ENCODE data around the gene KRT82. TPM values are rescaled to one million over a fixed set of nuclear protein-coding genes. Genes with fewer than 3 reads are reported as not detected.

The KRT82 gene
- total and polyA plus RNA-seq, 2 of the 8 experiments (the other 6 are each of a cell fraction or from before 2014, with no cell fraction given), result not detected

DNA sequence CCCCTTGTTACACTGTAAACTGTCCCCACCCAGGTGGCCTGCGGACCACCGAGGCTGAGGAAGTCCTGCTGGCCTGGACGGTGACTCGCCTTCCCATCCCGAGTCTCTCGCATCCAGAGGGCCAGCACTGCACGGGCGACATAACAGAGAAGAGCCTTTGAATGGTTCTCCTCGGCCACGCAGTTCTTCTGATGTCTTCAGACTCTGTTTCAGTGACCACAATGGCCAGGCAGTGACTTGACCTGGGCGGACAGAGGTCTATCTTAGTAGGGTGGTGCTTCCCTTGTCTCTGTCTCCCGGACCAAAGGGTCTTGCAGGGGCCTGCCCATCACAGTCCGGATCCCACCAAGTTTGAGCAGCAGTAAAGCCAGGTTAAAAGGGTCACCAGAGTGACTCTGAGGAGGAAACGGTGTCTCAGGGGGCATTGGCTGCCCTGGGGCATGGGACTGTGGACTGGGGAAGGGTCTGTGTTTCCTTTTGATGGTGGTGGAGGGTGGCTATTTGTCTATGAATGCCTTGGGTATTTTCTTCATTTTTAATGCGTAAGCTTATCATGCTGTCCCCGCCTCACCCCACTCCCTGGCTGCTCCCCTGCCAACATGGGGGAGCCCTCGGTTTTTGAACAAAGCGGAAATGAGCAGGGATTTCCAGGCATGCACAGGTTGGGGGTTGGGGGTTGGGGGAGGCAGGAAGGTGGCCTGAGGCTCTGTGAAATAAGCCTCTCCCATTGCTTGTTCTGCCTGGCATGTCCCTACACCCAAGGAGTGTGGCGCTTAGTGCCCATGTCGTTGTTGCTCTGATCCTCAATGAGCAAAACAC, 49.2 kb downstream of the KRT82 start:
- 91% methylated on average over 18 of the region's 20 CpGs; no CpG with 5 or more reads in 1 of the 2 experiments for WGBS, 2 experiments (ENCODE audit: extremely low coverage in 1 of 2, insufficient coverage in 1 of 2, insufficient read length in 1 of 2, insufficient replicate concordance in 2 of 2, low coverage in 1 of 2, low lambda C conversion rate in 2 of 2, missing lambda C conversion rate in 1 of 2)
- H3K27me3 ChIP-seq (replicated peaks in 1 of 4; ENCODE audit: control insufficient read depth in 3 of 4, extremely low read depth in 1 of 4, insufficient read depth in 3 of 4, low read length in 3 of 4), result no peaks in the 10 kb centered on the region
- no peak overlapping the region for H3K4ac ChIP-seq (replicated peaks; ENCODE audit: insufficient read length, low read depth, low read length)
- H4K8ac ChIP-seq (ENCODE audit: extremely low read depth, insufficient read depth, low read length), result no peak overlapping the region
- no peak overlapping the region for H3K56ac ChIP-seq (replicated peaks; ENCODE audit: insufficient read length, low read depth, low read length)
- no peaks in the 10 kb centered on the region for H3K23me2 ChIP-seq (ENCODE audit: low read depth, low read length)
- FAIRE-seq (no peak), DNase-seq (ENCODE audit: low read depth in 1 of 2, low spot score in 2 of 2) (no peak)
- H3K23ac ChIP-seq (ENCODE audit: insufficient read length), result no peak overlapping the region
- no peak overlapping the region for H2BK20ac ChIP-seq (ENCODE audit: low read length)
- no peaks in the 10 kb centered on the region for H3K79me1 ChIP-seq (ENCODE audit: low read depth, low read length)
- no peak overlapping the region for H2BK12ac ChIP-seq (ENCODE audit: low read depth, low read length)
- no peaks in the 10 kb centered on the region for H3K4me1 ChIP-seq (replicated peaks in 1 of 4; ENCODE audit: control insufficient read depth in 3 of 4, insufficient read depth in 4 of 4, low read length in 3 of 4)
- no peak overlapping the region for H4K91ac ChIP-seq (replicated peaks; ENCODE audit: insufficient read length, low read length)
- no peak overlapping the region for H2BK15ac ChIP-seq (ENCODE audit: low read length)
- H2BK5ac ChIP-seq (ENCODE audit: low read depth, low read length), result no peak overlapping the region
- H3K14ac ChIP-seq (ENCODE audit: insufficient read length), result no peak overlapping the region
- no peaks in the 10 kb centered on the region for H3K79me2 ChIP-seq (ENCODE audit: control insufficient read depth in 1 of 2, insufficient read depth in 2 of 2, low read length in 2 of 2)
- H3K18ac ChIP-seq (ENCODE audit: extremely low read depth, low read length), result no peak overlapping the region
- H3K9ac ChIP-seq (replicated peaks in 1 of 4; ENCODE audit: extremely low read depth in 1 of 4, low read depth in 3 of 4, low read length in 3 of 4), result no peak overlapping the region
- H2AFZ ChIP-seq (ENCODE audit: low read length), result no peak overlapping the region
- no peak overlapping the region for H3K27ac ChIP-seq (ENCODE audit: low read depth, low read length)
- H4K20me1 ChIP-seq (replicated peaks in 1 of 2; ENCODE audit: control insufficient read depth in 1 of 2, insufficient read depth in 2 of 2, low read length in 2 of 2), result no peaks in the 10 kb centered on the region
- H4K5ac ChIP-seq (ENCODE audit: insufficient read length, low read depth, low read length), result no peak overlapping the region
- H3K36me3 ChIP-seq (ENCODE audit: control insufficient read depth in 2 of 4, insufficient read depth in 4 of 4, low read length in 3 of 4), result no peaks in the 10 kb centered on the region
- no peak overlapping the region for H3K4me2 ChIP-seq (ENCODE audit: insufficient read depth in 1 of 2, low read depth in 2 of 2, low read length in 2 of 2)
- ChIA-PET POLR2A (ENCODE audit: partially characterized antibody) (no interaction called here), CTCF (ENCODE audit: partially characterized antibody) (interaction anchor here (1.0 kb wide), 1 partner anchor 46 kb away, joined by 3 read pairs; no protein-coding TSS in a partner anchor)
- H2AK5ac ChIP-seq (ENCODE audit: low read depth, low read length), result no peak overlapping the region
- no peaks in the 10 kb centered on the region; a peak in 1 of 4 replicates for H3K9me3 ChIP-seq (ENCODE audit: insufficient read depth in 2 of 2, low read depth in 1 of 2, low read length in 1 of 2)
- no peak overlapping the region for H2BK120ac ChIP-seq (replicated peaks; ENCODE audit: low read depth, low read length)
- no peak overlapping the region for H3K4me3 ChIP-seq (ENCODE audit: extremely low read depth in 1 of 4, insufficient read depth in 2 of 4, low read depth in 3 of 4, low read length in 4 of 4)
- TF ChIP-seq TCF12 (IDR thresholded peaks at IDR 0.05; ENCODE audit: low read depth, low read length) (no peak), SIRT6 (IDR thresholded peaks at IDR 0.05; ENCODE audit: low read length) (no peak), JUND (IDR thresholded peaks at IDR 0.05; ENCODE audit: low read length) (no peak), GTF2F1 (IDR thresholded peaks at IDR 0.05; ENCODE audit: borderline replicate concordance, low read depth, low read length) (no peak), RNF2 (IDR thresholded peaks at IDR 0.05; ENCODE audit: borderline replicate concordance, low read depth, low read length, missing control alignments, poor library complexity, severe bottlenecking) (no peak), CREB1 (IDR thresholded peaks at IDR 0.05) (no peak), CBX5 (IDR thresholded peaks at IDR 0.05; ENCODE audit: low read depth, low read length) (no peak), BRCA1 (IDR thresholded peaks at IDR 0.05; ENCODE audit: low read depth, low read length) (no peak), SUZ12 (IDR thresholded peaks at IDR 0.05; ENCODE audit: low read length) (no peak), YY1 (IDR thresholded peaks at IDR 0.05; ENCODE audit: low read depth, low read length) (no peak), SP2 (IDR thresholded peaks at IDR 0.05; ENCODE audit: low read length) (no peak), POLR2A (IDR thresholded peaks at IDR 0.05; ENCODE audit: control extremely low read depth in 1 of 2, low read depth in 2 of 2, low read length in 2 of 2) (no peak), TAF7 (optimal IDR thresholded peaks at IDR 0.05; ENCODE audit: borderline replicate concordance, low read depth, low read length) (no peak)
- TF ChIP-seq, protein P1, sequence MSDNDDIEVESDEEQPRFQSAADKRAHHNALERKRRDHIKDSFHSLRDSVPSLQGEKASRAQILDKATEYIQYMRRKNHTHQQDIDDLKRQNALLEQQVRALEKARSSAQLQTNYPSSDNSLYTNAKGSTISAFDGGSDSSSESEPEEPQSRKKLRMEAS (IDR thresholded peaks at IDR 0.05), result no peak
